ENCODE results near the gene ANXA3.

ANXA3 gene

DNA sequence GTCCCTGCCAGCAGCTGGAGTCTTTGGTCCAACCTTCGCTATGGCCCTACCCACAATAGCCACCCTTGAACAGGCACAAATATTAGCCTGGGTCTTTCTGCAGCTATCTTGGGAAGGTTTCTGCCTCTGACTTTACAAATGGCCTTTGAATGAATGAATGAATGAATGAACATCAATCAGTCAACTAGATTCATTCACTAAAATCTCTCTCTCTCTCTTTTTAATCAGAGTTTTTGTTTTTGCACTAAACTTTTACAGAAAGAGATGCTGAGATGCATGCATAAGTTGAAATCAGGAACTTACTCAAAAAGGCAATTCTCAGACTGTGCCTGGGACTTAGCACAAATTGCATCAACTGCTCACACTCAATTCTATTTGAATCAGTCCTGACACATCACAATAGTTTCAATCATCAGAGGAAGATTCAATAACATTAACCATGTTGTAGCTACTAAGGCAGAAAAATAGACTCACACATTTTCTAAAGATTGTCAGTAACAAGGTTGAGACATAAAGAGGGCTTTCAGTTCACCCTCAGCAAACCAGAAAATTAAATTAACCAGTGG, 55.0 kb downstream of the ANXA3 start:
- H3K27ac Mint-ChIP-seq, result no peak overlapping the region
- no peaks in the 10 kb centered on the region for H3K9me3 Mint-ChIP-seq
- peaks cover 15% of the 10 kb centered on the region for H3K4me1 Mint-ChIP-seq (ENCODE audit: low read depth)
- H3K36me3 Mint-ChIP-seq (ENCODE audit: low read depth), result no peaks in the 10 kb centered on the region
- H3K27me3 Mint-ChIP-seq, result peaks cover 6% of the 10 kb centered on the region
- no peak overlapping the region for H3K4me3 Mint-ChIP-seq

DNA sequence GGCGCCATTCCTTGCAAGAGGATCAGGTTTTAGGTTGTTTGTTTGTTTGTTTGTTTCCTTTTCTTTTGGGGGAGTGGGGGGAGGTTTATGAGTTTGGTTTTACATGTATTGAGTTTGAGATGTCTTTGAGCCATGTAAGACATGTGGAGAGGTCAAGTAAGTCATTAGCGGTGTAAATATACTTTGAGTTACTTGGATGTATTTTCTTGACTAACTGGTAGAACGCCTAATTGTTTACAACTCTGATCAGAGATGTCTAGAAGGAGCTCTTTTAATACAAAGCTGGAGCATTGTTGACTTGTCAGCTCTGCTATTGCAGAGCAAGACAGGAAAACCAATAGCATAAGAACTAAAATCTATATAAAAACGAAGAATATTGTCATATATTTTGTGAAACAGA, 57.1 kb downstream of the ANXA3 start:
- Mint-ChIP-seq H3K9me3 (no peaks in the 10 kb centered on the region), H3K27ac (peak overlapping the region; percentile 30), H3K4me1 (ENCODE audit: low read depth) (peaks cover 35% of the 10 kb centered on the region), H3K27me3 (peaks cover 1% of the 10 kb centered on the region), H3K36me3 (ENCODE audit: low read depth) (no peaks in the 10 kb centered on the region), H3K4me3 (no peak overlapping the region)

- H3K9me3 Mint-ChIP-seq, result no peaks in the 10 kb centered on the region
- peaks cover 44% of the 10 kb centered on the region for H3K4me1 Mint-ChIP-seq (ENCODE audit: low read depth)
- no peaks in the 10 kb centered on the region for H3K36me3 Mint-ChIP-seq (ENCODE audit: low read depth)
- no peaks in the 10 kb centered on the region for H3K27me3 Mint-ChIP-seq
- H3K4me3 Mint-ChIP-seq, result no peak overlapping the region
- no peak overlapping the region for H3K27ac Mint-ChIP-seq
Measured at GRCh38 chr4:78609580-78609979, 58.0 kb downstream of the ANXA3 start.

GRCh38 chr4:78610546-78611214, 59.1 kb downstream of the ANXA3 start:
- H3K27me3 Mint-ChIP-seq, result no peaks in the 10 kb centered on the region
- no peak overlapping the region for H3K4me3 Mint-ChIP-seq
- H3K4me1 Mint-ChIP-seq (ENCODE audit: low read depth), result peaks cover 48% of the 10 kb centered on the region
- no peaks in the 10 kb centered on the region for H3K36me3 Mint-ChIP-seq (ENCODE audit: low read depth)
- peak overlapping the region; percentile 32 for H3K27ac Mint-ChIP-seq
- no peaks in the 10 kb centered on the region for H3K9me3 Mint-ChIP-seq

DNA sequence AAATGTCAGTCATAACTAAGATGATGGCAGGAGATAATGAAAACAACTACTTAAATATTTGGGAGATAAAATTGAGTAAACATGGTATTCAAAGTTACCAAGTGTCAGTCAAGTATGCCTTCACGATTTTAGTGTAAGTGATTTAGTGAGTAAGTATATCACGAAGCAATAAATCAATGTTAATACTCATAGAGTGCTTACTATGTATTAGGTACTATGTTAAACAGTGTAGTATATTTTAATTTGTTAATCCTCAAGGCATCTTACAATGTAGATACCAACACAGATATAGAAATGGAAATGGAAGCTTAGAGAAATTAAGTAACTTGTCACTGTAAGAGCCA, 59.6 kb downstream of the ANXA3 start:
- H3K9me3 Mint-ChIP-seq, result no peaks in the 10 kb centered on the region
- H3K36me3 Mint-ChIP-seq (ENCODE audit: low read depth), result no peaks in the 10 kb centered on the region
- no peak overlapping the region for H3K4me3 Mint-ChIP-seq
- H3K27me3 Mint-ChIP-seq, result no peaks in the 10 kb centered on the region
- peaks cover 48% of the 10 kb centered on the region for H3K4me1 Mint-ChIP-seq (ENCODE audit: low read depth)
- peak overlapping the region; percentile 32 for H3K27ac Mint-ChIP-seq

- Mint-ChIP-seq H3K27me3 (no peaks in the 10 kb centered on the region), H3K4me1 (ENCODE audit: low read depth) (peaks cover 48% of the 10 kb centered on the region), H3K36me3 (ENCODE audit: low read depth) (no peaks in the 10 kb centered on the region), H3K27ac (no peak overlapping the region), H3K4me3 (peak overlapping the region; percentile 4), H3K9me3 (no peaks in the 10 kb centered on the region)
Measured at GRCh38 chr4:78612398-78613178, 61.0 kb downstream of the ANXA3 start.

- H3K27me3 Mint-ChIP-seq, result no peaks in the 10 kb centered on the region
- no peaks in the 10 kb centered on the region for H3K36me3 Mint-ChIP-seq (ENCODE audit: low read depth)
- peak overlapping the region; percentile 30 for H3K4me3 Mint-ChIP-seq
- H3K4me1 Mint-ChIP-seq (ENCODE audit: low read depth), result peaks cover 48% of the 10 kb centered on the region
- H3K9me3 Mint-ChIP-seq, result no peaks in the 10 kb centered on the region
- peak overlapping the region; percentile 45 for H3K27ac Mint-ChIP-seq
Measured at GRCh38 chr4:78613522-78614321, 62.2 kb downstream of the ANXA3 start.

DNA sequence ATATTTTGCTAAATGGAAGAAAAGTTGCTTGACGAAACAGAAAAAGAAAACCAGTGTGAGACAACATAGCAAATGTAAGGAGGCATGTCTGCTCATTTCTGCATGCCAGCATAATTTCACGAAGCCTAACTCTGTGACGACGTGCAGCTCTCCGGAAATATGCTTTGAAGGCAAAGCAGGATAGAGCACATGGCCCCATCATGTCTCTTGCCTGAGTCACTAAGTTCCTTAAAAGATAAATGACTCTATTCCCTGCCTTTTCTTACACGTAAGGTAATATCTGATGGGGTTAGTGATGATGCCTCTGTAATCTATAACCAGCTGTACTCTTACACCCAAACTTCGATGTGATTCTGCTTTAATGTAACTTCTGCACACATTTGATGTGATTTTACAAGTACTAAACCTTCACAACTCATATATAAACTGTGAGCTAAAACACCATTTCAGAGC, 64.5 kb downstream of the ANXA3 start:
- H3K27me3 Mint-ChIP-seq, result no peaks in the 10 kb centered on the region
- H3K36me3 Mint-ChIP-seq (ENCODE audit: low read depth), result no peaks in the 10 kb centered on the region
- no peak overlapping the region for H3K4me3 Mint-ChIP-seq
- no peak overlapping the region for H3K27ac Mint-ChIP-seq
- H3K9me3 Mint-ChIP-seq, result no peaks in the 10 kb centered on the region
- H3K4me1 Mint-ChIP-seq (ENCODE audit: low read depth), result peaks cover 39% of the 10 kb centered on the region

- no peaks in the 10 kb centered on the region for H3K27me3 Mint-ChIP-seq
- no peak overlapping the region for H3K4me3 Mint-ChIP-seq
- H3K36me3 Mint-ChIP-seq (ENCODE audit: low read depth), result no peaks in the 10 kb centered on the region
- H3K4me1 Mint-ChIP-seq (ENCODE audit: low read depth), result peaks cover 15% of the 10 kb centered on the region
- no peaks in the 10 kb centered on the region for H3K9me3 Mint-ChIP-seq
- no peak overlapping the region for H3K27ac Mint-ChIP-seq
Measured at GRCh38 chr4:78618436-78618835, 66.9 kb downstream of the ANXA3 start.

- Mint-ChIP-seq H3K27me3 (no peaks in the 10 kb centered on the region), H3K36me3 (ENCODE audit: low read depth) (no peaks in the 10 kb centered on the region), H3K9me3 (no peaks in the 10 kb centered on the region), H3K27ac (no peak overlapping the region), H3K4me1 (ENCODE audit: low read depth) (no peaks in the 10 kb centered on the region), H3K4me3 (no peak overlapping the region)
Measured at GRCh38 chr4:78621395-78621794, 69.8 kb downstream of the ANXA3 start.

- no peaks in the 10 kb centered on the region for H3K36me3 Mint-ChIP-seq (ENCODE audit: low read depth)
- no peaks in the 10 kb centered on the region for H3K9me3 Mint-ChIP-seq
- no peaks in the 10 kb centered on the region for H3K27me3 Mint-ChIP-seq
- H3K27ac Mint-ChIP-seq, result no peak overlapping the region
- H3K4me3 Mint-ChIP-seq, result no peak overlapping the region
- H3K4me1 Mint-ChIP-seq (ENCODE audit: low read depth), result peaks cover 6% of the 10 kb centered on the region
Measured at GRCh38 chr4:78622253-78622979, 70.8 kb downstream of the ANXA3 start.

- H3K4me3 Mint-ChIP-seq, result no peak overlapping the region
Measured at GRCh38 chr4:78624048-78624447, 72.5 kb downstream of the ANXA3 start.

DNA sequence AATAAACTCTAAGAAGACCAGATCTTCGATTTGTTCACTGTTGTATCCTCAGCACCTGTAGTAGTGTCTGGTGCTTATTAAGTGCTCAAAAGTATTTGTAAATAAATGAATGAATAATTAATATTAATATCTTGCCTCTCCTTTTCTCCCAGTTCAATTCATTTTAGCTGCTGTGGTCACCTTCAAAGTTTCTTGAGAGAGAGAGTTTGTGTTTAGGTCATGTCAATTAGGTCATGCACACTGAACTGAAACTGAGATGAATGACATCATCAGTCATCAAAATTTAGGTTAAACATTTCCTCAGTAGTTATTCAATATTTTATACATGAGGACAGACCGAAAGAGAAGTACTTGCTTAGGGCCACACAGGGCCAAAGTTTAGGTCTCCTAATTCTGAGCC, 73.5 kb downstream of the ANXA3 start:
- Mint-ChIP-seq H3K4me3 (no peak overlapping the region), H3K27me3 (no peaks in the 10 kb centered on the region), H3K9me3 (no peaks in the 10 kb centered on the region), H3K4me1 (ENCODE audit: low read depth) (peaks cover 24% of the 10 kb centered on the region), H3K36me3 (ENCODE audit: low read depth) (no peaks in the 10 kb centered on the region), H3K27ac (no peak overlapping the region)

More at GRCh38 chr4:78624048-78624447, 72.5 kb downstream of the ANXA3 start:
- H3K27me3 Mint-ChIP-seq, result no peaks in the 10 kb centered on the region
- peaks cover 19% of the 10 kb centered on the region for H3K4me1 Mint-ChIP-seq (ENCODE audit: low read depth)
- no peaks in the 10 kb centered on the region for H3K9me3 Mint-ChIP-seq
- H3K27ac Mint-ChIP-seq, result no peak overlapping the region
- H3K36me3 Mint-ChIP-seq (ENCODE audit: low read depth), result no peaks in the 10 kb centered on the region
